HG03095 (cell line): ENCODE measurements around the gene NUAK1.

Experiments
- ATAC-seq: cut with Tn5 transposase; IDR thresholded peaks from one replicate; pipeline ENCODE4 v1.9.1; 2021; ENCODE audit warnings: moderate library complexity; ENCODE audit not compliant: unreplicated experiment

Gene NUAK1

GRCh38 chr12:106138633-106139421 lies at the start of gene NUAK1:
Gene NUAK1, minus strand, starts transcription at chr12:106138954. Its CDS starts 301 bp downstream, at chr12:106138653.
- no peak for ATAC-seq

DNA sequence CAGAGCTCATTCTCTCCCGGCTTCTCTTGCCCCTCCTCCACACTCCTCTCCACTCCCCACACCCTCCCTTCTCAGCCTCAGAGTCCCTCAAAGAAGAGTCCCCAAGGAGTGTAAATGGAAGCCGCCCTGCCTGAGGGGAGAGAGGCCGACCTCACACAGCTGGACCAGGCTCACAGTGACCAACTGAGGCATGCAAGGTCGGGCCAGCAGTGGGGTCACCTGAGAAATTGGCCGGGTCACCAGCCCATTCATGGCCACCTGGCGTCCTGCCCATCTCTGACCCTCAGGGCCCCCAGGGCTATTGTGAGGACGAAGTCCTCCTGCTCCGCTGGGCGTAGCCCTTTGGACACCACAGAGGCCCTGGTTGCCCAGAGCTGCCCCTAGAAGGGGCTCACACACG lies 49.5 kb upstream of the NUAK1 start:
- ATAC-seq: no peak

DNA sequence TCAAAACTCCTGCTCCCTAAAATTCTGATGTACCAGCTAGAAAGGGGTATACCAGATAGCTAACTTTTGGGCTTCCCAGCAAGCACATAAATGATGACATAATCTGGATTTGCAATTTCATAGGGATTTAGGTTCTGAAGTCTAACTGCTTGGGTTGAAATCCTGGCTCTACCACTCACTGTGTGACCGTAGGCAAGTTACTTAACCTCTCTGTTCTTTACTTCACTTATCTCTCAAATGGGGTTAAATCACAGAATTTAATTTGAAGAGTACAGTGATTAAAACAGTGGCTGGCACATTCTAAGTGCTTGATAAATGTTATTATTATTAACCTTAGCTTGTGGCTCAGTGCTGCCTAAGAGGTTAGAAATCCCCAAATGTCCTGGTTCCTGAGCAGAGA lies 49.1 kb upstream of the NUAK1 start:
- ATAC-seq: no peak

DNA sequence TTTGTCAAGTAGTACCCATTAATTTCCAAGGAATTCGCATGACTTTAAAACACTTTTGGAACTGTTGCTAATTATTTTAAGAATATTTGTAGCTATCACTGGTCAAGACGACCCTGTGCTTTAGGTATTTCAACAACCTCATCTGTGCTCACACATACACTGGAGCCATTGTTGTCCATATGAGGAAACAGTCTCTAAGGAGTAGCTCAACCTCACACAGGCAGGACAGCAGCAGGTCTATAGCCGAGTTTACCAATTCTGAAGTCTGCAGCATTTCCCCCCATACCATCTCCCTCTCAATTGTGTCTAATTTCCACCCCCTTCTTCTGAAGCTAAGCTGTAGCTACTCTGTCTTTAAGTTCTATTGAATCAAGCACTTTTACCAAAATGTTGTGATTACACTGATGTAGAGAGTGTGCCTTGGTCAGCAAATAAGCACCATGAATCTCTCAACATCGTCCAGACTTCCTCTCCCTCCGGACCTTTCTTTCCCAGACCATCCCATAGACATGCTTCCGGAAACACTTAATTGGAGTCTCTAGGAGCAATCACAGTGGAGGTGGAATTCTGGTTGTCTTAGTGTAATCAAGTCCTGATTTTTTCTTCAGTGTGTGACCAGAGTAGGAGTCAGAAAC lies 48.5 kb upstream of the NUAK1 start:
- ATAC-seq: no peak

GRCh38 chr12:106183735-106184134 lies 45.0 kb upstream of the NUAK1 start:
- no peak for ATAC-seq

DNA sequence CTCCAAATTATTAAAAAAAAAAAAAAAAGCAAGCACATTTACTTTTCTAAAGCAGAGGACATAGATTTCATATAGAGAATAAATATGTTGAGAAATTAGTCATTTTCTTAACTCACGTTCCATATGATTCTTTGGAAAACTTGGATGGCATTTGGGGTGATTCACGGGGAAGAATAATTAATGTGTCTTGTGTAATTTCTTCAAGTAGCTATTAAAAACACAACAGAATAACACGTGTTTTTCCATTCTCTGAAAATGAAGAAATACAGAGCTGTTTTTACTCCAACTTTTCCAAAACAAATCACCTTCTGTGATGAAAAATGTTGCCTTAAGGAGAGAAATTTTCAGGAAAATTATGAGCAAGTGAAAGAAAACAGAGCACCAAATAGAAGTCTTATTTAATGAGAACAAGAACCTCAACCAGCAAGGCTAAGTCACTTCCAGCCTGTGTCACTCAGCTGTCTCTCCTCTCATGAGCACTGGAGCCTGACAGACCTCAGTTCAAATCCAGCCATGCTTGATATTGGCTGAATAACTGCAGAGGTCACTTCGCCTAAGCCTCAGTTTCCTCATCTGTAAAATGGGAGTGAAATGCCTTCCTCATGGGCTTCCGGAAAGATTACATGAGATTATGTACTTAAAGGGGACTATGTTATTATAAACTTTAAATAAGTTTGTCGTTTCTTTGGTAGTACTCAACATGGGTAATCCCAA lies 42.8 kb upstream of the NUAK1 start:
- no peak for ATAC-seq

GRCh38 chr12:106179086-106179485 lies 40.3 kb upstream of the NUAK1 start:
- ATAC-seq: no peak

- ATAC-seq: no peak
Measured at GRCh38 chr12:106178562-106178961, 39.8 kb upstream of the NUAK1 start.

DNA sequence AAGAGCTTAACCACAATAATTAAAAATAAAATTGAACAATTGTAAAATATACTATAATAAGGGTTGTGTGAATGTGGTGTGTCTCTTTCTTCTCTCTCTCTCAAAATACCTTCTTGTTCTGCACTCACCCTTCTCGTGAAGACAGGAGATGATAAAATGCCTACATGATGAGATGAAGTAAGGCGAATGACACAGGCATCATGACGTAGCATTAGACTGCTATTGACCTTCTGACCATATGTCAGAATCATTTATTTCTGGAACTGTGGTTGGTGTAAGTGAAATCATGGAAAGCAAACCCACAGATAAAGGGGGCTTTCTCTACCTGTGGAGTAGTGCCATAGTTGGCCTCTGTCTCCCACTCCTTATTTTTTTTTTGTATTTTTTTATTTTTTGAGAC lies 37.8 kb upstream of the NUAK1 start:
- no peak for ATAC-seq

DNA sequence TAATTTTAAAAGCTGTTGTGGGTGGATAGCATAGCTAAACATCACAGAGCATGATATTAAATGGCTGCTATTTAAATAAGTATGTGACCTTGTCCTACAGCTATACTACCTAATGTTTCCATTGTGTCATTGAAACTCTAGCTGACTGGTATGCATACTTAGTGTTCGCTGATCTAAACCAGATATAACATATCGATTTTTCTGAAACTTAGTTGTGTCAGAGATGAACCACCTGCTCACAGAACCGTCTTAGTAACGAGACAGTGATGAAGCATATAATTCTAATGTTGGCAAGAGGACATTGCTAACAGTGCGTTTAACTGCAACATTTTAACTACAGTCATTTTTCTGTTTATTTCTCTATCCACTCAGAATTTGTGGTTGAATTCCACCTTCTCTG lies 36.1 kb upstream of the NUAK1 start:
- no peak for ATAC-seq

GRCh38 chr12:106173442-106173841 lies 34.7 kb upstream of the NUAK1 start:
- ATAC-seq: no peak

- ATAC-seq: no peak
Measured at GRCh38 chr12:106171117-106171750, 32.5 kb upstream of the NUAK1 start.

GRCh38 chr12:106170285-106170684 lies 31.5 kb upstream of the NUAK1 start:
- ATAC-seq: no peak

DNA sequence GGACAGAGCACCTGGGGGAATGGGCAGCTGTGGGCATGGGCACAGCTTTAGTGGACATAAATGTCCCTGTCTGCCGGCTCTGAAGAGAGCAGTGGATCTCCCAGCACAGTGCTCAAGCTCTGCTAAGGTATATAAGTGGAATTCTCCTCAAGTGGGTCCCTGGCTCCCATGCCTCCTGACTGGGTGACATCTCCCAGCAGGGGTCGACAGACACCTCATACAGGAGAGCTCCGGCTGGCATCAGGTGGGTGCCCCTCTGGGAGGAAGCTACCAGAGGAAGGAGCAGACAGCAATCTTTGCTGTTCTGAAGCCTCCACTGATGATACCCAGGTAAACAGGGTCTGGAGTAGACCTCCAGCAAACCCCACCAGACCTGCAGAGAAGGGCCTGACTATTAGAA lies 25.0 kb upstream of the NUAK1 start:
- ATAC-seq: no peak

- no peak for ATAC-seq
Measured at GRCh38 chr12:106161491-106161890, 22.7 kb upstream of the NUAK1 start.

DNA sequence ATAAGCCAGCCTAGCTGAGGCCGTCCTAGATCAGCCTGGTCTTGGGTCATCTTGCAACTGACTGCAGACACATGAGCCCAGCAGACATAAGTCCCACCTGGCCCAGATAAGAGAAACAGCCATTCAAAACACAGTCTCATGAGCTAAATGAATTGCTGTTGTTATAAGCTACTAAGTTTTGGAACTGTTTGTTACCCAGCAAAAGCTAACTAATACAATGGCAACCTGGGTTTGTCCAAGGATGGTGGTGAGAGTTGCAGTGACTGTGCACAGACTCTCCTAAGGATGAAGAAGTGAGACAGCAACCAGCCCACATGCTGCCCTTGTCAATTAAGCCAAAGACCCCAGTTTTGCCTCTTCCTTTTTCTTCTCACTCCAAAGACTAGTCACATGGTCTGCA lies 22.2 kb upstream of the NUAK1 start:
- ATAC-seq: no peak

DNA sequence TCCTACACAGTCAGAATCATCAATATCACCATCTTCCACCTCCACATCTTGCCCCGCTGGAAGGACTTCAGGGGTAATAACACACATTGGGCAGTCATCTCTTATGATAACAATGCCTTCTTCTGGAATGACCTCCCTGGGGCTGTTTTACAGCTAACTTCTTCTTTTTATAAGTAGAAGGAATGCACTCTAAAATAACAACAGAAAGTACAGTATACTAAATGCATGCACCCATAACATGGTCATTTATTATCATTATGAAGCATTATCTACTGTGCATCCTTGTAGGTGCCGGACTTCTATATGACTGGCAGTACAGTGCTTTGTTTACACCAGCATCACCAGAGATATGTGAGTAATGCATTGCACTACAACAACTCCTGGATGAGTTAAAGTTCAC lies 19.0 kb upstream of the NUAK1 start:
- ATAC-seq: no peak

DNA sequence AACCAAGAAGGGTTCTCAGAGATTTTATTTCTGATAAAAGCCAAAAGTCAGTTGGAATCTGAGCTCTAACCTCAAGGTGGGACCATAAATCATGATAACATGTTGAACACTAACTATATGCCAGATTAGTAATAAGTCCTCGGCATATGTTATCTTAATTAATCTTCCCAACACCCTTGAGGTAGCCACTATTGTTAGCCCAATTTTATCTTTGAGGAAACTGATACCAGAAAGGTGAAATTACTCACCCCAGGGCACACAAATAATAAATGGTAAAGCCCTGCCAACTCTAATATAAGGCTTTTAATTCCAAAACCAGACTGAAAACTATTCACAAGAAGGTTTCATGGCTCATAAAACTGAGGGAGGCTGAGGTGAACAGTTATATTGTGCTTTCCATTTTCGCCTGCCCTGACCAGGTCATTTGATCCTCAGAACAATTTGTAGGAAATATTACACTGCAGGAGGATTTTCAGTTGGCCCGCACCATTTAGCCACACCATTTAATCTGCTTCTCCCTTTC lies 16.1 kb upstream of the NUAK1 start:
- ATAC-seq: no peak

- ATAC-seq: no peak
Measured at GRCh38 chr12:106152334-106152733, 13.6 kb upstream of the NUAK1 start.

DNA sequence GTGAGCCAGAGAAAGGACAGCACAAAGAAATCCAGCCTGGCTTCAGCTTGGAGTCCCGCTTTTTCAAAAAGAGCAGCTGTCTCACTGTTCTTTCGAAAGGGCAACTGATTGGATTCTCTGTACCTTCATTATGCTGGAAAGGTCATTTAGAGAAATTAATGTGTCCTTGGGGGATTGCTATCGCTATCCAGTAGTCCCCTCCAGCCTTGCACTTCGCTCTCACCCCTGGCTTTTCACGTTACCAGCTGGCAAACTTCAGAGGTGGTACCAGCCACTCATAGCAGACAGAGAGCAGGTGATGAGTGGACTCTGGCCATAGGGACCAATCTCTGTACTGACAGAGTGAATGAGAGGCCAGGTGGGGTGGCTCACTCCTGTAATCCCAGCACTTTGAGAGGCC lies 11.8 kb upstream of the NUAK1 start:
- ATAC-seq: no peak

DNA sequence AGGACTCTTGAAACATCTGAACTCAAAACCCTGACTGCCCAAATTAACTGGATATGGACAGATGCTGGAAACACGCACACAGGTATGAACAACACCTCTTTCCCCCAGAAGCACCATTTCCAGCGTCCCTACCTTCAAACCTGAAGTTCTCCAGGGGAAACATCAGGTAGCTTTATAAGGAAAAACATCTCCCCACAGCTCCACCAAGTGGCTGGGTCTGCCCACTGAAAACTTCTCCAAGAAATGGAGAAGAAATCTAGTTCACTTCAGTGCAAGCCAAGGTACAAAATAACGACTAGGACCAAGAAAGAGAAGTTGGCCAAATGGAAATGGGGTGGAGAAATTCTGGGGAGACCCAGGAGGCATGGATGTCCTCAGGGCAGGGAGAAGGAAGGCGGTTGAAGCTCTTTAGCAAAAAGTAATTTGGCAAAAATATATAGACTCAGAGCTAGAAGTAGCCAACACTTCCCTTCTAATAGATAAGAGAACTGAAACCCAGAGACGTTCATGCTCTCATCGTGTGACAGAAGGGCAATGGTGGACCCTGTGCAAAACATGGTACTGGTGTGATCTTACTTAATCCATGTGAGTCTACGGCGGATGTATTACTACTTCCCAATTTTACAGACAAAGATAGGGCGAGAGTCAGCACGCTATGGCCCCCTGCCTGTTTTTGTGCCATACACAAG lies 10.5 kb upstream of the NUAK1 start:
- ATAC-seq: no peak
